ENCODE results near the gene BCR. TPM values are rescaled to one million over a fixed set of nuclear protein-coding genes. Genes with fewer than 3 reads are reported as not detected.

Gene BCR
- total RNA-seq, 4 donors from 2014 or later, result 38.7 to 50.0 (median 47.5) TPM

DNA sequence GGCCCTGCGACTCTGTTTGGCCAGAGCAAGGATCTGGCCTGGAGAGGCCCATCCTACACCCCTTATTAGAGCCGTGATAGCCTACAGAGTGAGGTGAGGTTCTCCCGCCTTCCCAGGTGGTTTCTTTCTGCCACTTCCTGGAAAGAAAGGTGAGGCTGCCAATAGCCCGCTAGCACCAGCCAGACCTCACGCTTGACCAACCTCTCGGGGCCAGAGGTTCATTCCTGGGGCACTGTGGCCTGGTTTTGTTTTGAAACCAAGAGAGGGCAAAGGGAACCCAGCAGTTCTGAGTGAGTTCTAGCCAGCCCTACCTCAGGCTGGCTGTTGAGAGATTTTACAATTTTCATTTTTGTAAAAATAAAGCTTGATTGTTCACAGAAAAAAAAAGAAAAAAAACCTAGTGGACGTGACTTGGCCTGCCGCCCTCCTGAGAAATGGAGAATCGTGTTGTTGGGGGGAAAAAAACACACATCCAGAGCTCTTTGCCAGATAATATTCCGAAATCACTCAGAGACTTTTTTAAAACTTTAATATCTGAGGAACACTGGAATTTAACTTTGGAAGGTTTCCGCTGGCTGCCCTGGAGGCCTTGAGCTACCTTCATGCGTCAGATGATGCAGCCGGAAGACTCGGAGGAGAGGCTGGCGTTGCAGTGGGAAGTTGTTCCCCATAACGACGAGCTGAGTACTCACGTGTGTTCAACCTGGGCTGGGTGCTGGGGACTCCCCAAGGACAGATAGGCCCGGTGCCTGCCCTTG is 84.5 kb downstream of the BCR start:
- intact Hi-C loops (cut with DNase I), result no loop called here
- Histone ChIP-seq H3K27ac (peak overlapping the region in 1 of 4 donors; percentile 42), H3K9me3 (no peaks in the 10 kb centered on the region), H3K36me3 (peaks cover 9 to 100% (median 20%) of the 10 kb centered on the region in 3 donors), H3K27me3 (no peaks in the 10 kb centered on the region), H3K4me1 (no peaks in the 10 kb centered on the region), H3K4me3 (no peak overlapping the region)
- TF ChIP-seq, protein P1, sequence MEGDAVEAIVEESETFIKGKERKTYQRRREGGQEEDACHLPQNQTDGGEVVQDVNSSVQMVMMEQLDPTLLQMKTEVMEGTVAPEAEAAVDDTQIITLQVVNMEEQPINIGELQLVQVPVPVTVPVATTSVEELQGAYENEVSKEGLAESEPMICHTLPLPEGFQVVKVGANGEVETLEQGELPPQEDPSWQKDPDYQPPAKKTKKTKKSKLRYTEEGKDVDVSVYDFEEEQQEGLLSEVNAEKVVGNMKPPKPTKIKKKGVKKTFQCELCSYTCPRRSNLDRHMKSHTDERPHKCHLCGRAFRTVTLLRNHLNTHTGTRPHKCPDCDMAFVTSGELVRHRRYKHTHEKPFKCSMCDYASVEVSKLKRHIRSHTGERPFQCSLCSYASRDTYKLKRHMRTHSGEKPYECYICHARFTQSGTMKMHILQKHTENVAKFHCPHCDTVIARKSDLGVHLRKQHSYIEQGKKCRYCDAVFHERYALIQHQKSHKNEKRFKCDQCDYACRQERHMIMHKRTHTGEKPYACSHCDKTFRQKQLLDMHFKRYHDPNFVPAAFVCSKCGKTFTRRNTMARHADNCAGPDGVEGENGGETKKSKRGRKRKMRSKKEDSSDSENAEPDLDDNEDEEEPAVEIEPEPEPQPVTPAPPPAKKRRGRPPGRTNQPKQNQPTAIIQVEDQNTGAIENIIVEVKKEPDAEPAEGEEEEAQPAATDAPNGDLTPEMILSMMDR (IDR thresholded peaks at IDR 0.05), result no peak
- TF ChIP-seq POLR2A (IDR thresholded peaks at IDR 0.05), result no peak
- DNase-seq, result no peak
- WGBS, 2 donors, result 86 to 89% methylated on average over 15 of the region's 19 CpGs

- WGBS, 2 donors, result 96% methylated on average over 7 of the region's 7 CpGs; no CpG with 5 or more reads in 1 of the 2 donors
- peaks cover 9 to 100% (median 20%) of the 10 kb centered on the region in 3 donors for H3K36me3 ChIP-seq
Measured at GRCh38 chr22:23265368-23265700, 85.0 kb downstream of the BCR start.

DNA sequence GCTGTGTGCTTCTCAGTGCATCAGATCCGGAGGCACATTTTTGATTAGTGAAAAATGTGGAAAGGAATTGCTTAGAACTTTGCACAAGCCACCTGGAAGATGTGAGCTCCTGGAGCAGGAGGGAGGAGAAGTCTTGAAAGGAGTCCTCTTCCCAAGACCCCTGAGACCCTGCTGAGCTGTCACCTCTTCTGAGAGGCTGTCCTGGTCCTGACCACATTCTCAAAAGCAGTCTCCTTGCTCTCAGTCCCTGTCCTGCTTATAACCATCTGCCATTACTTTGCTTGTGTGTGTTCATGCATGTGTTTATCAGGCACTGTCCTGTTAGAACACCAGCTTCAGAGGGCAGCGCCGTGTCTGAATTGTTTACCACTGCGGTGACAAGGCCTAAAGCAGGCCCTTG is 86.5 kb downstream of the BCR start:
- peaks cover 9 to 100% (median 23%) of the 10 kb centered on the region in 3 donors for H3K36me3 ChIP-seq
- no peak overlapping the region for H3K4me3 ChIP-seq
- no peak for TF ChIP-seq POLR2A (IDR thresholded peaks at IDR 0.05)
- TF ChIP-seq, protein P1 (IDR thresholded peaks at IDR 0.05), result no peak
- no peaks in the 10 kb centered on the region for H3K9me3 ChIP-seq
- intact Hi-C loops (cut with DNase I), result no loop called here
- no peaks in the 10 kb centered on the region for H3K27me3 ChIP-seq
- H3K27ac ChIP-seq, result no peak overlapping the region
- 90 to 95% methylated on average over 2 to 3 of the region's 4 CpGs for WGBS, 2 donors
- DNase-seq, result no peak
- no peaks in the 10 kb centered on the region for H3K4me1 ChIP-seq

More at GRCh38 chr22:23265368-23265700, 85.0 kb downstream of the BCR start:
- Histone ChIP-seq H3K4me3 (no peak overlapping the region), H3K27me3 (no peaks in the 10 kb centered on the region), H3K4me1 (no peaks in the 10 kb centered on the region), H3K9me3 (no peaks in the 10 kb centered on the region), H3K27ac (no peak overlapping the region)
- TF ChIP-seq, protein P1 (IDR thresholded peaks at IDR 0.05), result no peak
- TF ChIP-seq POLR2A (IDR thresholded peaks at IDR 0.05), result no peak
- no peak for DNase-seq
- intact Hi-C loops (cut with DNase I), result no loop called here

DNA sequence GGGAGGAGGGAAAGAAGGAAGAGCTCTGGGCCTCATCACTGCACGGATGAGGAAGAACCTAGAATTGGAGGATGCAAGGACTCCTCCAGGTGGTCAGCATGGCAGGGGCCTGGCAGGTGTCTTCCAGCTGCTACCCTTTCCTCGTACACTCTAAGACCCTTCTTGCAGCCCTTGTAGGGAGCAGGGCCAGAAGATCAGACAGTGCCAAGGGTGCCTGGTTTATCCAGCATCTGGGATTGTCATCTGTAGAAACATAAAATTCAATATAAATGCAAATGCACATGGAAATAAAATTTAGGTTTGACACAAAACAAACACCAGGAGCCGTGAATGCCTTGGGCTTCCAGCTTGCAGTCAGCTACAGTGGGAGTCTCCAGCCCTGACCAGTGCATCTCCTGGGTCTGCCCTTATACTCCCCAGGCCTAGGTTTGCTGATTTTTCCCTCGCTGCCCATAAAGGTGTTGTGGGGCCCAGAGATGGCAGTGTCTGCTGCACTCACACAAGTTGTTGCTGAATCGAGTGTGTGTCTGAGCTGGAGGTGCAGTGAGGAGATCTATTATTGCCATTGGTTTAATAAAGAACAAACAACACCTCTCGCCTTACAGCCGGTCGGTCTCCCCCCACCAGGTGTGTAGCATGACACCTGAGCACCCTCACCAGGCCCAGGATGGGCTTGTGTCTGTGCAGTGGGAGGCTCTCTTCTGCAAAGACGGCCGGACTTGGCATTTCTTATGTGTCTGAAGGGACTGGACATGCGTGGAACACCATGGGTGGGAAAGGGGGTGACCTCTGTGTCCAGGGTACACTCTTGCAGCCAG is 87.1 kb downstream of the BCR start:
- H3K4me1 ChIP-seq, result no peaks in the 10 kb centered on the region
- no peaks in the 10 kb centered on the region for H3K27me3 ChIP-seq
- H3K4me3 ChIP-seq, result no peak overlapping the region
- TF ChIP-seq, protein P1 (IDR thresholded peaks at IDR 0.05), result no peak
- no peak for TF ChIP-seq POLR2A (IDR thresholded peaks at IDR 0.05)
- no peak for DNase-seq
- H3K36me3 ChIP-seq, result peaks cover 9 to 100% (median 28%) of the 10 kb centered on the region in 3 donors
- H3K27ac ChIP-seq, result no peak overlapping the region
- intact Hi-C loops (cut with DNase I), result no loop called here
- WGBS, 2 donors, result 83 to 84% methylated on average over 4 to 7 of the region's 11 CpGs
- no peaks in the 10 kb centered on the region for H3K9me3 ChIP-seq

DNA sequence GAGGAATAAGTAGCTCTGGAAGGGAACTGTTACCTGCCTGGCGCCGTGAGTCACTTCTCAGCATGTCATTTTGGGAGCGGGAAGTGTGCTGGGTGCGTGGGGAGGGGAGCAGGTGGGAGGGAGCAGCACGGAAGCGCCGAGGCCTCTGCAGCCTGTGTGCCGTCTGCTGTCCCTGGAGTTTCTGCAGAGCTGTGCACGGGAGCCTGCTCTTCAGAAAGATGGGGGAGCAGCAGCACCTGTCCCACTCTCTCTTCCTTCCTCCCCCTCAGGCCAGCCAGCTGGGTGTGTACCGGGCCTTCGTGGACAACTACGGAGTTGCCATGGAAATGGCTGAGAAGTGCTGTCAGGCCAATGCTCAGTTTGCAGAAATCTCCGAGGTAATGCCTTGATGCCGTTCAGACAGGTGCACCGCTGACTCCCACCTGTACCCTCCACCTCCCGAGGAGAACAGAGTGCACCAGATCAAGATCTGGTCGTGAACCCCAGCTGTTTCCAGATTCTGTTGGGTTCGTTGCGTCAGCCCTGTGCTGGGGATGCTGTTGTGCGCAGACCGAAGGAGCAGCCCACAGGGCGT is 87.9 kb downstream of the BCR start:
- Histone ChIP-seq H3K9me3 (no peaks in the 10 kb centered on the region), H3K4me3 (no peak overlapping the region), H3K4me1 (no peaks in the 10 kb centered on the region), H3K27ac (no peak overlapping the region), H3K27me3 (no peaks in the 10 kb centered on the region), H3K36me3 (peaks cover 9 to 100% (median 31%) of the 10 kb centered on the region in 3 donors)
- intact Hi-C loops (cut with DNase I), result no loop called here
- no peak for TF ChIP-seq POLR2A (IDR thresholded peaks at IDR 0.05)
- TF ChIP-seq, protein P1 (IDR thresholded peaks at IDR 0.05), result no peak
- DNase-seq, result no peak
- WGBS, 2 donors, result 85 to 89% methylated on average over 6 to 10 of the region's 22 CpGs
